H1 (cell line): Measurements from ENCODE around the gene OGFOD3. TPM values are rescaled to one million over a fixed set of nuclear protein-coding genes. Genes with fewer than 3 reads are reported as not detected.

Experiments
- CTCF ChIA-PET: fragments of 300-600 bp; sonication (Branson Sonifier 250); formaldehyde crosslinking; loops from one replicate; lab custom pipeline; 2021; ENCODE audit not compliant: partially characterized antibody; lab: Charles Lee
- POLR2A ChIA-PET: fragments of 300-600 bp; sonication (Branson Sonifier 250); formaldehyde crosslinking; loops from one replicate; lab custom pipeline; 2021; ENCODE audit warnings: inconsistent platforms; ENCODE audit not compliant: partially characterized antibody; lab: Charles Lee
- DNase-seq, 2 experiments: peaks; one replicate each; pipeline versions ENCODE4 v3.0.0 to v3.0.0-alpha.2; 2010 to 2022; ENCODE audit warnings: low spot score in 2 of 2, low read depth in 1 of 2, mixed read lengths in 1 of 2
- FAIRE-seq: peaks from 2 replicates; lab custom pipeline; 2011; peaks lifted over from hg19 to GRCh38; lab: Jason Lieb, UNC
- H2AFZ ChIP-seq: 2 replicates; pipeline ENCODE4 v1.8.1; 2012; ENCODE audit warnings: low read length, inconsistent platforms
- H2AK5ac ChIP-seq: 2 replicates; pipeline ENCODE4 v1.6.1; 2013; ENCODE audit warnings: low read depth, low read length
- H2BK120ac ChIP-seq: replicated peaks from 2 replicates; pipeline ENCODE3; 2013; ENCODE audit warnings: low read depth, low read length, inconsistent platforms
- H2BK12ac ChIP-seq: 2 replicates; pipeline ENCODE4 v1.6.1; 2013; ENCODE audit warnings: low read depth, low read length
- H2BK15ac ChIP-seq: 2 replicates; pipeline ENCODE4 v1.6.1; 2013; ENCODE audit warnings: low read length
- H2BK20ac ChIP-seq: 2 replicates; pipeline ENCODE4 v1.6.1; 2013; ENCODE audit warnings: low read length
- H2BK5ac ChIP-seq: 2 replicates; pipeline ENCODE4 v1.6.1; 2013; ENCODE audit warnings: low read depth, low read length
- H3K14ac ChIP-seq: 2 replicates; pipeline ENCODE4 v1.6.1; 2013; ENCODE audit warnings: inconsistent platforms; ENCODE audit not compliant: insufficient read length
- H3K18ac ChIP-seq: 2 replicates; pipeline ENCODE4 v1.6.1; 2013; ENCODE audit warnings: low read length; ENCODE audit errors: extremely low read depth
- H3K23ac ChIP-seq: 2 replicates; pipeline ENCODE4 v1.6.1; 2013; ENCODE audit warnings: inconsistent platforms; ENCODE audit not compliant: insufficient read length
- H3K23me2 ChIP-seq: 2 replicates; pipeline ENCODE4 v1.6.1; 2013; ENCODE audit warnings: low read depth, low read length
- H3K27ac ChIP-seq: 2 replicates; pipeline ENCODE4 v1.6.1; 2011; ENCODE audit warnings: low read depth, low read length, inconsistent platforms
- H3K27me3 ChIP-seq, 4 experiments: replicated peaks in 1 of 4; 1 replicate in 1 of 4; 2 replicates in 3 of 4; pipeline versions ENCODE4 v1.6.1 to v1.8.1; 2011 to 2013; ENCODE audit warnings: low read length in 3 of 4, mild to moderate bottlenecking in 3 of 4, inconsistent platforms in 2 of 4, mixed read lengths in 2 of 4, moderate library complexity in 1 of 4; ENCODE audit not compliant: control insufficient read depth in 3 of 4, insufficient read depth in 3 of 4; ENCODE audit errors: extremely low read depth in 1 of 4
- H3K36me3 ChIP-seq, 4 experiments: 2 replicates each; pipeline versions ENCODE4 v1.6.1 to v1.8.1; 2011 to 2013; ENCODE audit warnings: mild to moderate bottlenecking in 4 of 4, low read length in 3 of 4, moderate library complexity in 2 of 4, control low read depth in 1 of 4, inconsistent platforms in 1 of 4; ENCODE audit not compliant: insufficient read depth in 4 of 4, control insufficient read depth in 2 of 4
- H3K4ac ChIP-seq: replicated peaks from 2 replicates; pipeline ENCODE3; 2013; ENCODE audit warnings: low read length, low read depth, mixed read lengths, inconsistent platforms; ENCODE audit not compliant: insufficient read length
- H3K4me1 ChIP-seq, 4 experiments: replicated peaks in 1 of 4; 1 replicate in 1 of 4; 2 replicates in 3 of 4; pipeline versions ENCODE4 v1.6.1 to v1.8.1; 2011 to 2013; ENCODE audit warnings: low read length in 3 of 4, inconsistent platforms in 2 of 4, mixed read lengths in 1 of 4; ENCODE audit not compliant: insufficient read depth in 4 of 4, control insufficient read depth in 3 of 4
- H3K4me2 ChIP-seq, 2 experiments: 2 replicates each; pipeline versions ENCODE4 v1.6.1 to v1.8.1; 2011 to 2013; ENCODE audit warnings: low read depth in 2 of 2, low read length in 2 of 2, control low read depth in 1 of 2, inconsistent platforms in 1 of 2, mild to moderate bottlenecking in 1 of 2; ENCODE audit not compliant: insufficient read depth in 1 of 2
- H3K4me3 ChIP-seq, 4 experiments: fragments of 200-600, 300-600 bp in 1 of 4; sonication (generic), shearing (Covaris generic), sonication (Bioruptor Twin) in 1 of 4; 2 replicates each; pipeline versions ENCODE4 v1.5.1 to v1.8.1; 2011 to 2016; ENCODE audit warnings: low read length in 4 of 4, low read depth in 3 of 4, control low read depth in 2 of 4, inconsistent platforms in 2 of 4, mild to moderate bottlenecking in 2 of 4, mixed read lengths in 1 of 4, moderate library complexity in 1 of 4; ENCODE audit not compliant: insufficient read depth in 2 of 4; ENCODE audit errors: extremely low read depth in 1 of 4
- H3K56ac ChIP-seq: replicated peaks from 2 replicates; pipeline ENCODE3; 2013; ENCODE audit warnings: low read depth, mild to moderate bottlenecking, mixed read lengths, low read length, inconsistent platforms; ENCODE audit not compliant: insufficient read length
- H3K79me1 ChIP-seq: 2 replicates; pipeline ENCODE4 v1.6.1; 2013; ENCODE audit warnings: low read depth, low read length, control low read depth
- H3K79me2 ChIP-seq, 2 experiments: 2 replicates each; pipeline versions ENCODE4 v1.6.1 to v1.8.1; 2012 to 2013; ENCODE audit warnings: low read length in 2 of 2, mild to moderate bottlenecking in 2 of 2, inconsistent platforms in 1 of 2; ENCODE audit not compliant: insufficient read depth in 2 of 2, control insufficient read depth in 1 of 2
- H3K9ac ChIP-seq, 4 experiments: replicated peaks in 1 of 4; 1 replicate in 1 of 4; 2 replicates in 3 of 4; pipeline versions ENCODE4 v1.6.1 to v1.8.1; 2011 to 2013; ENCODE audit warnings: low read depth in 3 of 4, low read length in 3 of 4, control low read depth in 2 of 4, mild to moderate bottlenecking in 2 of 4, moderate library complexity in 2 of 4, inconsistent platforms in 1 of 4; ENCODE audit errors: extremely low read depth in 1 of 4
- H3K9me3 ChIP-seq, 2 experiments: 2 replicates each; pipeline versions ENCODE4 v1.6.1 to v1.8.1; 2012 to 2013; ENCODE audit warnings: mild to moderate bottlenecking in 2 of 2, moderate library complexity in 2 of 2, control low read depth in 1 of 2, inconsistent platforms in 1 of 2, low read depth in 1 of 2, low read length in 1 of 2, mixed read lengths in 1 of 2; ENCODE audit not compliant: insufficient read depth in 2 of 2
- H4K20me1 ChIP-seq, 2 experiments: replicated peaks in 1 of 2; 2 replicates each; pipeline versions ENCODE3 to v1.8.1; 2011 to 2013; ENCODE audit warnings: inconsistent platforms in 2 of 2, low read length in 2 of 2, mild to moderate bottlenecking in 1 of 2; ENCODE audit not compliant: insufficient read depth in 2 of 2, control insufficient read depth in 1 of 2
- H4K5ac ChIP-seq: 2 replicates; pipeline ENCODE4 v1.6.1; 2013; ENCODE audit warnings: low read length, low read depth, mixed read lengths, inconsistent platforms; ENCODE audit not compliant: insufficient read length
- H4K8ac ChIP-seq: 2 replicates; pipeline ENCODE4 v1.8.0; 2013; ENCODE audit warnings: mild to moderate bottlenecking, moderate library complexity, low read length, inconsistent platforms; ENCODE audit not compliant: insufficient read depth; ENCODE audit errors: extremely low read depth
- H4K91ac ChIP-seq: replicated peaks from 2 replicates; pipeline ENCODE3; 2013; ENCODE audit warnings: low read length, mixed read lengths, inconsistent platforms; ENCODE audit not compliant: insufficient read length
- CREB1 ChIP-seq: IDR thresholded peaks from 2 replicates; pipeline ENCODE4 v1.6.1; 2012; ENCODE audit warnings: inconsistent platforms
- EGR1 ChIP-seq: IDR thresholded peaks from 2 replicates; pipeline ENCODE4 v1.6.1; 2011; ENCODE audit warnings: low read depth, low read length, borderline replicate concordance
- RFX5 ChIP-seq: IDR thresholded peaks from 2 replicates; pipeline ENCODE4 v1.6.1; 2011; ENCODE audit warnings: low read depth, low read length, improper control_type of control experiment, borderline replicate concordance
- WGBS, 2 experiments: shearing (Covaris generic) in 1 of 2; methylation state at CpG; one replicate each; pipeline versions ENCODE4 v1.1.6 to v1.1.7; 2013 to 2015; ENCODE audit warnings: low lambda C conversion rate in 2 of 2, mixed read lengths in 2 of 2, inconsistent platforms in 1 of 2, low coverage in 1 of 2, missing lambda C conversion rate in 1 of 2; ENCODE audit not compliant: insufficient replicate concordance in 2 of 2, insufficient coverage in 1 of 2, insufficient read length in 1 of 2; ENCODE audit errors: extremely low coverage in 1 of 2, missing lambda C conversion rate in 1 of 2; 5-methylcytosine and 5-hydroxymethylcytosine counted together
- polyA plus RNA-seq, 7 experiments: library from polyadenylated mRNA; depleted of rRNA in 3 of 7; stranded (reverse) in 5 of 7; unstranded in 2 of 7; fragments of >200 nt in 5 of 7; fragments of 200-250 nt in 2 of 7; gene quantifications; 1 replicate in 5 of 7; 2 replicates in 1 of 7; 4 replicates in 1 of 7; pipeline versions ENCODE4 v1.2.1 to v1.2.3, GENCODE V29; 2011 to 2013; ENCODE audit warnings: missing spikeins in 2 of 7, mixed read lengths in 2 of 7
- total RNA-seq: library from RNA; stranded (reverse); fragmentation: NEBNext Ultra II Directional; extraction: Animal tissue kit (Norgen Biotek cat#: 25700); gene quantifications from 2 replicates; pipeline ENCODE4 v1.2.1, GENCODE V29; 2021

OGFOD3 gene
- total and polyA plus RNA-seq, 2 of the 8 experiments (the other 6 are each of a cell fraction or from before 2014, with no cell fraction given): 21.1 to 21.8 TPM

DNA sequence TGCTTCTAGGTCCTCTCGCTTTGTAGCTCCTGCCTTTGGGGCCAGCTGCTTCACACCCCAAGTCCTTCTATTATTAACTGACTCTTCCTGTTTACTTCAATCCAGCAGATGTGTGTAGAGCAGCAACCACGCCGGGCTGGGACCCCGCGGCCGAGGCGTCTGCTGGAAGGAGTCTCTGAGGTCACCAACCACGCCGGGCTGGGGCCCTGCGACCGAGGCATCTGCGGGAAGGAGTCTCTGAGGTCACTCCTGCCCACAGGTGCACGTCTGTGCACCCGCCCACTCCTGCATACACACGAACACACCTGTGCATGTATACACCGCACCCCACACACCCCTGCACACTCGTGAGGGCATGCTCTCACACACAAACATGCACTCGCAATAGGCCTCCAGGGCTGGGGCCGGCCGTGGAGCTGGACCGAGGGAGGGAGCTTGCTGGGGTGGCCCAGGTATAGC lies 67.1 kb downstream of the OGFOD3 start:
- H4K5ac ChIP-seq: no peak overlapping the region
- no peak overlapping the region for H3K14ac ChIP-seq
- H3K36me3 ChIP-seq: no peaks in the 10 kb centered on the region
- no peaks in the 10 kb centered on the region for H3K9me3 ChIP-seq
- H3K4me2 ChIP-seq: no peak overlapping the region
- no peak overlapping the region for H2BK20ac ChIP-seq
- peak overlapping the region; percentile 59 for H4K8ac ChIP-seq
- H2BK120ac ChIP-seq: no peak overlapping the region
- no peak overlapping the region for H3K56ac ChIP-seq
- H3K9ac ChIP-seq: no peak overlapping the region
- ChIA-PET CTCF (interaction anchor here (0.6 to 2.3 kb wide), 24 partner anchors 12 to 1270 kb away, joined by 3 to 9 read pairs (median 4); no protein-coding TSS in a partner anchor), POLR2A (no interaction called here)
- DNase-seq (no peak), FAIRE-seq (no peak)
- no peak overlapping the region for H3K4me3 ChIP-seq
- H3K23ac ChIP-seq: no peak overlapping the region
- H3K23me2 ChIP-seq: no peaks in the 10 kb centered on the region
- no peak overlapping the region for H2BK15ac ChIP-seq
- no peak overlapping the region for H2AFZ ChIP-seq
- H3K27ac ChIP-seq: no peak overlapping the region
- TF ChIP-seq RFX5: no peak
- TF ChIP-seq EGR1: no peak
- no peak for TF ChIP-seq CREB1
- H2BK12ac ChIP-seq: no peak overlapping the region
- H4K91ac ChIP-seq: peak overlapping the region; percentile 65
- no peak overlapping the region for H2BK5ac ChIP-seq
- no peaks in the 10 kb centered on the region for H3K27me3 ChIP-seq
- no peak overlapping the region for H2AK5ac ChIP-seq
- H3K18ac ChIP-seq: no peak overlapping the region
- no peaks in the 10 kb centered on the region for H3K79me2 ChIP-seq
- H3K4ac ChIP-seq: peak overlapping the region; percentile 85
- H3K79me1 ChIP-seq: no peaks in the 10 kb centered on the region
- no peaks in the 10 kb centered on the region; a peak in 1 of 7 replicates for H3K4me1 ChIP-seq
- WGBS, 2 experiments: 75% methylated on average over 21 of the region's 21 CpGs; no CpG with 5 or more reads in 1 of the 2 experiments
- no peaks in the 10 kb centered on the region for H4K20me1 ChIP-seq
